Measurements from ENCODE around the gene COPB1.

COPB1 gene

GRCh38 chr11:14499560-14500180 lies at the start of gene COPB1:
COPB1 (minus strand) TSS chr11:14499811; CDS start chr11:14498928, 883 bp downstream.
- peaks cover 39% of the 10 kb centered on the region for H3K36me3 ChIP-seq (ENCODE audit: insufficient read depth, low read depth, low read length)
- H3K9ac ChIP-seq (ENCODE audit: low read depth, low read length), result peak within 1 kb of the TSS; percentile 92
- peaks cover 4% of the 10 kb centered on the region for H3K4me1 ChIP-seq (ENCODE audit: insufficient read depth, low read length)
- H3K4me3 ChIP-seq (ENCODE audit: low read length), result peak within 1 kb of the TSS; percentile 86
- H3K27ac ChIP-seq (ENCODE audit: low read length), result peak within 1 kb of the TSS; percentile 75
- H3K27me3 ChIP-seq (ENCODE audit: insufficient read depth, low read length), result no peaks in the 10 kb centered on the region
- no peaks in the 10 kb centered on the region for H3K9me3 ChIP-seq (ENCODE audit: insufficient read depth, low read depth, low read length)

- no peak overlapping the region for H3K9ac ChIP-seq (ENCODE audit: low read depth, low read length)
- no peaks in the 10 kb centered on the region for H3K27me3 ChIP-seq (ENCODE audit: insufficient read depth, low read length)
- no peak overlapping the region for H3K27ac ChIP-seq (ENCODE audit: low read length)
- H3K9me3 ChIP-seq (ENCODE audit: insufficient read depth, low read depth, low read length), result no peaks in the 10 kb centered on the region
- H3K36me3 ChIP-seq (ENCODE audit: insufficient read depth, low read depth, low read length), result no peaks in the 10 kb centered on the region
- peaks cover 2% of the 10 kb centered on the region; the same call in 1 of the 2 replicates for H3K4me1 ChIP-seq (ENCODE audit: insufficient read depth, low read length)
- no peak overlapping the region for H3K4me3 ChIP-seq (ENCODE audit: low read length)
Observed at GRCh38 chr11:14547440-14547839, 47.8 kb upstream of the COPB1 start.

- no peaks in the 10 kb centered on the region for H3K9me3 ChIP-seq (ENCODE audit: insufficient read depth, low read depth, low read length)
- H3K27ac ChIP-seq (ENCODE audit: low read length), result no peak overlapping the region
- H3K36me3 ChIP-seq (ENCODE audit: insufficient read depth, low read depth, low read length), result no peaks in the 10 kb centered on the region
- no peak overlapping the region for H3K4me3 ChIP-seq (ENCODE audit: low read length)
- no peaks in the 10 kb centered on the region for H3K27me3 ChIP-seq (ENCODE audit: insufficient read depth, low read length)
- H3K9ac ChIP-seq (ENCODE audit: low read depth, low read length), result no peak overlapping the region
- H3K4me1 ChIP-seq (ENCODE audit: insufficient read depth, low read length), result peaks cover 6% of the 10 kb centered on the region; the same call in 1 of the 2 replicates
Observed at GRCh38 chr11:14546672-14547071, 47.1 kb upstream of the COPB1 start.

- Histone ChIP-seq H3K9ac (ENCODE audit: low read depth, low read length) (no peak overlapping the region), H3K36me3 (ENCODE audit: insufficient read depth, low read depth, low read length) (no peaks in the 10 kb centered on the region), H3K4me3 (ENCODE audit: low read length) (no peak overlapping the region), H3K27me3 (ENCODE audit: insufficient read depth, low read length) (no peaks in the 10 kb centered on the region), H3K9me3 (ENCODE audit: insufficient read depth, low read depth, low read length) (no peaks in the 10 kb centered on the region), H3K4me1 (ENCODE audit: insufficient read depth, low read length) (peaks cover 10% of the 10 kb centered on the region; the same call in 1 of the 2 replicates), H3K27ac (ENCODE audit: low read length) (no peak overlapping the region)
Observed at GRCh38 chr11:14544611-14545010, 45.0 kb upstream of the COPB1 start.

GRCh38 chr11:14543260-14543659 lies 43.6 kb upstream of the COPB1 start:
- no peaks in the 10 kb centered on the region for H3K36me3 ChIP-seq (ENCODE audit: insufficient read depth, low read depth, low read length)
- peaks cover 10% of the 10 kb centered on the region; the same call in 1 of the 2 replicates for H3K4me1 ChIP-seq (ENCODE audit: insufficient read depth, low read length)
- no peak overlapping the region for H3K4me3 ChIP-seq (ENCODE audit: low read length)
- no peak overlapping the region for H3K27ac ChIP-seq (ENCODE audit: low read length)
- no peaks in the 10 kb centered on the region for H3K9me3 ChIP-seq (ENCODE audit: insufficient read depth, low read depth, low read length)
- no peaks in the 10 kb centered on the region for H3K27me3 ChIP-seq (ENCODE audit: insufficient read depth, low read length)
- no peak overlapping the region for H3K9ac ChIP-seq (ENCODE audit: low read depth, low read length)

- Histone ChIP-seq H3K4me3 (ENCODE audit: low read length) (no peak overlapping the region), H3K9me3 (ENCODE audit: insufficient read depth, low read depth, low read length) (no peaks in the 10 kb centered on the region), H3K4me1 (ENCODE audit: insufficient read depth, low read length) (peaks cover 10% of the 10 kb centered on the region; the same call in 1 of the 2 replicates), H3K27ac (ENCODE audit: low read length) (no peak overlapping the region), H3K9ac (ENCODE audit: low read depth, low read length) (no peak overlapping the region), H3K27me3 (ENCODE audit: insufficient read depth, low read length) (no peaks in the 10 kb centered on the region), H3K36me3 (ENCODE audit: insufficient read depth, low read depth, low read length) (no peaks in the 10 kb centered on the region)
Observed at GRCh38 chr11:14542324-14542723, 42.7 kb upstream of the COPB1 start.

GRCh38 chr11:14541192-14541947 lies 41.8 kb upstream of the COPB1 start:
- H3K4me3 ChIP-seq (ENCODE audit: low read length), result no peak overlapping the region
- no peaks in the 10 kb centered on the region for H3K27me3 ChIP-seq (ENCODE audit: insufficient read depth, low read length)
- H3K9me3 ChIP-seq (ENCODE audit: insufficient read depth, low read depth, low read length), result no peaks in the 10 kb centered on the region
- H3K9ac ChIP-seq (ENCODE audit: low read depth, low read length), result no peak overlapping the region
- peaks cover 10% of the 10 kb centered on the region; the same call in 1 of the 2 replicates for H3K4me1 ChIP-seq (ENCODE audit: insufficient read depth, low read length)
- no peaks in the 10 kb centered on the region for H3K36me3 ChIP-seq (ENCODE audit: insufficient read depth, low read depth, low read length)
- H3K27ac ChIP-seq (ENCODE audit: low read length), result no peak overlapping the region

- Histone ChIP-seq H3K27ac (ENCODE audit: low read length) (no peak overlapping the region), H3K36me3 (ENCODE audit: insufficient read depth, low read depth, low read length) (no peaks in the 10 kb centered on the region), H3K9ac (ENCODE audit: low read depth, low read length) (no peak overlapping the region), H3K27me3 (ENCODE audit: insufficient read depth, low read length) (no peaks in the 10 kb centered on the region), H3K4me1 (ENCODE audit: insufficient read depth, low read length) (peaks cover 10% of the 10 kb centered on the region; the same call in 1 of the 2 replicates), H3K9me3 (ENCODE audit: insufficient read depth, low read depth, low read length) (no peaks in the 10 kb centered on the region), H3K4me3 (ENCODE audit: low read length) (no peak overlapping the region)
Observed at GRCh38 chr11:14539982-14540421, 40.4 kb upstream of the COPB1 start.

- Histone ChIP-seq H3K36me3 (ENCODE audit: insufficient read depth, low read depth, low read length) (no peaks in the 10 kb centered on the region), H3K27ac (ENCODE audit: low read length) (no peak overlapping the region), H3K4me3 (ENCODE audit: low read length) (no peak overlapping the region), H3K9me3 (ENCODE audit: insufficient read depth, low read depth, low read length) (no peaks in the 10 kb centered on the region), H3K9ac (ENCODE audit: low read depth, low read length) (no peak overlapping the region), H3K27me3 (ENCODE audit: insufficient read depth, low read length) (no peaks in the 10 kb centered on the region), H3K4me1 (ENCODE audit: insufficient read depth, low read length) (peaks cover 10% of the 10 kb centered on the region; the same call in 1 of the 2 replicates)
Observed at GRCh38 chr11:14538926-14539554, 39.4 kb upstream of the COPB1 start.

GRCh38 chr11:14538271-14538925 lies 38.8 kb upstream of the COPB1 start:
- Histone ChIP-seq H3K4me3 (ENCODE audit: low read length) (no peak overlapping the region), H3K27ac (ENCODE audit: low read length) (no peak overlapping the region), H3K4me1 (ENCODE audit: insufficient read depth, low read length) (peaks cover 10% of the 10 kb centered on the region; the same call in 1 of the 2 replicates), H3K27me3 (ENCODE audit: insufficient read depth, low read length) (no peaks in the 10 kb centered on the region), H3K9ac (ENCODE audit: low read depth, low read length) (no peak overlapping the region), H3K36me3 (ENCODE audit: insufficient read depth, low read depth, low read length) (no peaks in the 10 kb centered on the region), H3K9me3 (ENCODE audit: insufficient read depth, low read depth, low read length) (no peaks in the 10 kb centered on the region)

GRCh38 chr11:14537134-14537599 lies 37.6 kb upstream of the COPB1 start:
- Histone ChIP-seq H3K27ac (ENCODE audit: low read length) (no peak overlapping the region), H3K9me3 (ENCODE audit: insufficient read depth, low read depth, low read length) (no peaks in the 10 kb centered on the region), H3K36me3 (ENCODE audit: insufficient read depth, low read depth, low read length) (no peaks in the 10 kb centered on the region), H3K4me1 (ENCODE audit: insufficient read depth, low read length) (peaks cover 5% of the 10 kb centered on the region; the same call in 1 of the 2 replicates), H3K27me3 (ENCODE audit: insufficient read depth, low read length) (no peaks in the 10 kb centered on the region), H3K4me3 (ENCODE audit: low read length) (no peak overlapping the region), H3K9ac (ENCODE audit: low read depth, low read length) (no peak overlapping the region)

Measured in iPS-20b (cell line).